Activated naive CD4-positive, alpha-beta T cell treated with anti-CD3 and anti-CD28 coated beads for 36 hours (primary cell): ENCODE data around the gene UNC13D. TPM values are rescaled to one million over a fixed set of nuclear protein-coding genes. Genes with fewer than 3 reads are reported as not detected.
A peak's percentile ranks its signal among the peaks of the same experiment; 100 is the strongest.

ENCODE experiments used
- CTCF ChIA-PET: fragments of 350-600 bp; sonication (Branson Sonifier 250); formaldehyde crosslinking; loops from one replicate; lab custom pipeline; 2021; ENCODE audit warnings: antibody characterized with exemption; lab: Charles Lee
- DNase-seq: peaks from one replicate; pipeline ENCODE4 v3.0.0-alpha.2; 2020
- H3K27ac Mint-ChIP-seq: one replicate; pipeline ENCODE4 v1.8.0; 2021; ENCODE audit warnings: mild to moderate bottlenecking, mixed read lengths
- H3K27me3 Mint-ChIP-seq: one replicate; pipeline ENCODE4 v1.8.0; 2021; ENCODE audit warnings: low read depth, mixed read lengths
- H3K36me3 Mint-ChIP-seq: one replicate; pipeline ENCODE4 v1.8.0; 2021; ENCODE audit warnings: low read depth, mixed read lengths
- H3K4me1 Mint-ChIP-seq: one replicate; pipeline ENCODE4 v1.8.0; 2021; ENCODE audit warnings: low read depth, mixed read lengths
- H3K4me3 Mint-ChIP-seq: one replicate; pipeline ENCODE4 v1.8.0; 2021; ENCODE audit warnings: mild to moderate bottlenecking, moderate library complexity, mixed read lengths
- H3K9me3 Mint-ChIP-seq: one replicate; pipeline ENCODE4 v1.8.0; 2021; ENCODE audit warnings: mixed read lengths
- intact Hi-C: fragments of 100-400 bp; cut with micrococcal nuclease; formaldehyde crosslinking; loops from one replicate; pipeline ENCODE4 v1.15.1; 2023
- total RNA-seq, 2 experiments: library from RNA; stranded (reverse); gene quantifications; one replicate each; pipeline ENCODE4 v1.2.3, GENCODE V29; 2021

The UNC13D gene
- total RNA-seq, 2 experiments from 2014 or later: 98.5 to 99.1 TPM

DNA sequence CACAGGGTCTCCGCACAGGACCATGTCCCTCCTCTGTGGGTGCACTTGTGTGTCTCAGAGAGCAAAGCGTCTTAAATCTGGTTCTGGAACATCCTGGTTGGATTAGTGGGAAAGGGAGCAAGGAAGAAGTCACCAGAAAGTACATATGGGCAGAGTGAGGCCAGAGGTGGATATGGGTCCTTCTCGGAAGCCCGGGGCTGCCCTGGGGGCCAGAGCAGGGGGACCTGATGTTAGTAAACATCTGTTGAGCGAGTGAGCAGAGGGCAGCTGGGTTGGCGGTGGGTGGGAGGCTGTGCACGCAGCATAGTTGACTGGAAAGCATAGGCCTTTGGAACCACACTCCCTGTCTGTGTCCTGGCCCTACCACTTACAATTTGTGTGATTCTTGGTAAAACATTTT, 22.7 kb downstream of the UNC13D start:
- CTCF ChIA-PET: interaction anchor here (1.2 to 2.5 kb wide), 3 partner anchors 25 to 68 kb away, joined by 3 to 8 read pairs (median 7); no protein-coding TSS in a partner anchor
- peaks cover 21% of the 10 kb centered on the region for H3K4me1 Mint-ChIP-seq

GRCh38 chr17:75820094-75821080, 23.8 kb downstream of the UNC13D start:
- Mint-ChIP-seq H3K27ac (peak overlapping the region; percentile 19), H3K4me1 (peaks cover 21% of the 10 kb centered on the region), H3K9me3 (no peaks in the 10 kb centered on the region), H3K36me3 (peaks cover 7% of the 10 kb centered on the region), H3K4me3 (no peak overlapping the region), H3K27me3 (no peaks in the 10 kb centered on the region)
- no peak for DNase-seq
- intact Hi-C loops: no loop called here
- CTCF ChIA-PET: interaction anchor here (0.6 to 2.1 kb wide), 2 partner anchors 22 to 67 kb away, joined by 3 to 7 read pairs; no protein-coding TSS in a partner anchor

More for the DNA sequence above, 22.7 kb downstream of the UNC13D start:
- Mint-ChIP-seq H3K36me3 (peaks cover 7% of the 10 kb centered on the region), H3K4me3 (no peak overlapping the region), H3K27ac (peak overlapping the region; percentile 64), H3K27me3 (no peaks in the 10 kb centered on the region), H3K9me3 (no peaks in the 10 kb centered on the region)
- no peak for DNase-seq
- intact Hi-C loops: no loop called here

DNA sequence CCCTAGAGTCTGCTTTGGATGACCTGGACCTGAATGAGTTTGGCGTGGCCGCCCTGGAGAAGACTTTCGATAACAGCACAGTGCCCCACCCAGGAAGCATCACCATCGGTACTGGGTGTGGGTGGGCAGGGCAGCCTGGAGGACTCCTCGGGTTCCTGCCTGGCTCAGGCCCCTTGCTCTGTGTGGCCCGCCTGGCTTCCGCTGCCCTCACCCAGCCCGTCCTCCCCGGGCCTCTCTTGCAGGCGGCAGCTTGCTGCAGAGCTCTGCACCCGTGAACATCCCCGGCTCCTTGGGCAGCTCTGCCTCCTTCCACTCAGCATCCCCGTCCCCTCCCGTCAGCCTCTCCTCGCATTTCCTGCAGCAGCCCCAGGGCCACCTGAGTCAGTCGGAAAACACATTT, 24.5 kb downstream of the UNC13D start:
- CTCF ChIA-PET: no interaction called here
- H3K4me1 Mint-ChIP-seq: peaks cover 19% of the 10 kb centered on the region

DNA sequence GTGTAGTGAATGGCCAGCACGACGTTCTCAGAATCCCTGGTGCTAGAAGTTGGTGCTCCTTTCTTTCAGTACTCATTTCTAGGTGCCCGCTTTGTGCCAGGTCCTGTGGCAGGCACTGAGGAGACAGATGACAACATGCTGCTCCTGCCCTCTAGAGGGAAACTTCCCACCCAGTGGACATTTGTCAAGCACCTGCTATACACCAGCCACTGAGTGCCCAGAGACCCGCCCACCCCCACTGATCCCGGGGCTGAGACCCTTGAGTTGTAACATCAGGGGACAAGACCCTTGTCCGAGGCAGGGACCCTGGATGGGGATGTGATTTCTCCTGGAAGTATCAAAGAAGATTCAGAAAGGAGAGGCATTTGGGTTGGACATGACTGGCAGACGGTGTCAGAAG, 25.1 kb downstream of the UNC13D start:
- intact Hi-C loops: no loop called here
- no peaks in the 10 kb centered on the region for H3K9me3 Mint-ChIP-seq
- DNase-seq: no peak
- H3K4me3 Mint-ChIP-seq: no peak overlapping the region
- H3K27ac Mint-ChIP-seq: no peak overlapping the region
- CTCF ChIA-PET: no interaction called here
- H3K27me3 Mint-ChIP-seq: no peaks in the 10 kb centered on the region
- peaks cover 19% of the 10 kb centered on the region for H3K4me1 Mint-ChIP-seq
- H3K36me3 Mint-ChIP-seq: peaks cover 9% of the 10 kb centered on the region

More for the DNA sequence above, 24.5 kb downstream of the UNC13D start:
- Mint-ChIP-seq H3K36me3 (peaks cover 7% of the 10 kb centered on the region), H3K27ac (no peak overlapping the region), H3K27me3 (no peaks in the 10 kb centered on the region), H3K4me3 (no peak overlapping the region), H3K9me3 (no peaks in the 10 kb centered on the region)
- intact Hi-C loops: no loop called here
- no peak for DNase-seq

DNA sequence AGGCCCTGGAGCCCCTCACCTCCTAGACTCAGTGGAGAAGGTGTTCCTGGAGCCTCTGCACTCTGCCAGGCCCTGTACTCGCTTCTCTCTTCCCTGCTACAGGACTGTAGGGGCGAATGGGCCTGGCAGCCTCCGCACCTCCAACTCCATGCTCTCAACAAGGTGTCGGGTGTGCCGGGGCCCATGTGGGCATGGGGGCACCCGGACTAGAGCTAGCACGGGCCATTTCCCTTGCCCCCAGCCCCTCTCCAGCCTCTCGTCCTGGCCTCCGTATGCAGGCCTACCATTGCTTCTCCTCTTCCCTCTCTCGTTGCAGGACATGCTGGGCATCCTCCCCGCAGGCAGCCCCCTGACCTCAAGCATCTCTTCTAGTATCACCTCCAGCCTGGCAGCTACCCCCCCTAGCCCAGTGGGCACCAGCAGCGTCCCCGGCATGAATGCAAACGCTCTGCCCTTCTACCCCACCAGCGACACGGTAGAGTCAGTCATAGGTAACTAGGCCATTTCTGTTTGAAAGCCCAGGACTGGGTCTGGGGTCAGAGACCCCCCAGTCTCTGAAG, 25.8 kb downstream of the UNC13D start:
- CTCF ChIA-PET: interaction anchor here (0.8 to 1.3 kb wide), 2 partner anchors 8 to 54 kb away, joined by 3 to 6 read pairs; partner anchors contain the start of gene GALK1
- peaks cover 10% of the 10 kb centered on the region for H3K36me3 Mint-ChIP-seq
- no peak for DNase-seq

GRCh38 chr17:75817571-75817970, 26.6 kb downstream of the UNC13D start:
- CTCF ChIA-PET: interaction anchor here (0.8 to 1.3 kb wide), 2 partner anchors 9 to 53 kb away, joined by 3 to 6 read pairs; partner anchors contain the start of gene GALK1
- H3K4me1 Mint-ChIP-seq: peaks cover 18% of the 10 kb centered on the region
- DNase-seq: no peak
- no peaks in the 10 kb centered on the region for H3K27me3 Mint-ChIP-seq
- H3K4me3 Mint-ChIP-seq: no peak overlapping the region
- peaks cover 10% of the 10 kb centered on the region for H3K36me3 Mint-ChIP-seq
- H3K9me3 Mint-ChIP-seq: no peaks in the 10 kb centered on the region
- intact Hi-C loops: no loop called here
- H3K27ac Mint-ChIP-seq: no peak overlapping the region

More for the DNA sequence above, 25.8 kb downstream of the UNC13D start:
- Mint-ChIP-seq H3K4me3 (no peak overlapping the region), H3K4me1 (peaks cover 19% of the 10 kb centered on the region), H3K27me3 (no peaks in the 10 kb centered on the region), H3K9me3 (no peaks in the 10 kb centered on the region), H3K27ac (no peak overlapping the region)
- intact Hi-C loops: no loop called here

GRCh38 chr17:75816693-75817092, 27.5 kb downstream of the UNC13D start:
- Mint-ChIP-seq H3K4me3 (no peak overlapping the region), H3K27me3 (no peaks in the 10 kb centered on the region), H3K36me3 (peaks cover 10% of the 10 kb centered on the region), H3K9me3 (no peaks in the 10 kb centered on the region), H3K27ac (no peak overlapping the region), H3K4me1 (peaks cover 9% of the 10 kb centered on the region)
- intact Hi-C loops: no loop called here
- CTCF ChIA-PET: no interaction called here
- DNase-seq: no peak

- Mint-ChIP-seq H3K27ac (no peak overlapping the region), H3K36me3 (peaks cover 6% of the 10 kb centered on the region), H3K4me3 (no peak overlapping the region), H3K27me3 (no peaks in the 10 kb centered on the region), H3K4me1 (no peaks in the 10 kb centered on the region), H3K9me3 (no peaks in the 10 kb centered on the region)
- no peak for DNase-seq
- CTCF ChIA-PET: interaction anchor here (1.0 kb wide), 1 partner anchor 12 kb away, joined by 3 read pairs; no protein-coding TSS in a partner anchor
- intact Hi-C loops: no loop called here
These were observed 28.8 kb downstream of the UNC13D start for GRCh38 chr17:75815399-75815798.

GRCh38 chr17:75814900-75815373, 29.3 kb downstream of the UNC13D start:
- Mint-ChIP-seq H3K9me3 (no peaks in the 10 kb centered on the region), H3K36me3 (peaks cover 6% of the 10 kb centered on the region), H3K4me3 (no peak overlapping the region)

DNA sequence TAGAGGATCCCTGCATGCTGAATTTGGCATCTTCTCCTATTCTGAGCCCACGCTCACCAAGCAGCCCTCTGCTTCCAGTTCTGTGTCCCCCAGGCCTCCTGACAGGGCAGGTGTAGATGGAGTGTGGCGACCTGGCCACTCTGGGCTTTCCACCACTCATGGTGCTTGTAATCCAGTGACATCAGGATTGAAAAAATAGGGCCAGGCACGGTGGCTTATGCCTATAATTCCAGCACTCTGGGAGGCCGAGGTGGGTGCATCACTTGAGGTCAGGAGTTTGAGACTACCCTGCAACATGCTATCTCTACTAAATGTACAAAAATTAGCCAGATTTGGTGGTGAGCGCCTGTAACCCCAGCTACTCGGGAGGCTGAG, 30.2 kb downstream of the UNC13D start:
- Mint-ChIP-seq H3K4me1 (no peaks in the 10 kb centered on the region), H3K27me3 (no peaks in the 10 kb centered on the region), H3K9me3 (no peaks in the 10 kb centered on the region), H3K4me3 (no peak overlapping the region), H3K36me3 (peaks cover 2% of the 10 kb centered on the region), H3K27ac (no peak overlapping the region)
- intact Hi-C loops: no loop called here
- no peak for DNase-seq
- CTCF ChIA-PET: interaction anchor here (0.6 kb wide), 1 partner anchor 203 kb away, joined by 3 read pairs; no protein-coding TSS in a partner anchor

More at GRCh38 chr17:75814900-75815373, 29.3 kb downstream of the UNC13D start:
- no peaks in the 10 kb centered on the region for H3K27me3 Mint-ChIP-seq
- CTCF ChIA-PET: no interaction called here
- H3K4me1 Mint-ChIP-seq: no peaks in the 10 kb centered on the region
- intact Hi-C loops: no loop called here
- no peak for DNase-seq
- H3K27ac Mint-ChIP-seq: no peak overlapping the region

- Mint-ChIP-seq H3K4me3 (no peak overlapping the region), H3K9me3 (no peaks in the 10 kb centered on the region), H3K4me1 (peaks cover 4% of the 10 kb centered on the region), H3K36me3 (peaks cover 2% of the 10 kb centered on the region), H3K27ac (no peak overlapping the region), H3K27me3 (no peaks in the 10 kb centered on the region)
- no peak for DNase-seq
- intact Hi-C loops: no loop called here
- CTCF ChIA-PET: interaction anchor here (1.0 kb wide), 1 partner anchor 14 kb away, joined by 3 read pairs; no protein-coding TSS in a partner anchor
These were observed 30.9 kb downstream of the UNC13D start for GRCh38 chr17:75813081-75814020.
